Activated CD4-positive, alpha-beta T cell treated with anti-CD3 and anti-CD28 coated beads, Interleukin-2, amount 50 U/mL, for 16 hours (primary cell): ENCODE data around the gene SNX21.
"Not testable (repeated sequence)": the region's sequence is repeated elsewhere in the genome, so short reads cannot be mapped to it uniquely, and the experiment has no call there.

Experiments
- DNase-seq: peaks from one replicate; pipeline ENCODE4 v3.0.0-alpha.2; 2020

SNX21 gene

DNA sequence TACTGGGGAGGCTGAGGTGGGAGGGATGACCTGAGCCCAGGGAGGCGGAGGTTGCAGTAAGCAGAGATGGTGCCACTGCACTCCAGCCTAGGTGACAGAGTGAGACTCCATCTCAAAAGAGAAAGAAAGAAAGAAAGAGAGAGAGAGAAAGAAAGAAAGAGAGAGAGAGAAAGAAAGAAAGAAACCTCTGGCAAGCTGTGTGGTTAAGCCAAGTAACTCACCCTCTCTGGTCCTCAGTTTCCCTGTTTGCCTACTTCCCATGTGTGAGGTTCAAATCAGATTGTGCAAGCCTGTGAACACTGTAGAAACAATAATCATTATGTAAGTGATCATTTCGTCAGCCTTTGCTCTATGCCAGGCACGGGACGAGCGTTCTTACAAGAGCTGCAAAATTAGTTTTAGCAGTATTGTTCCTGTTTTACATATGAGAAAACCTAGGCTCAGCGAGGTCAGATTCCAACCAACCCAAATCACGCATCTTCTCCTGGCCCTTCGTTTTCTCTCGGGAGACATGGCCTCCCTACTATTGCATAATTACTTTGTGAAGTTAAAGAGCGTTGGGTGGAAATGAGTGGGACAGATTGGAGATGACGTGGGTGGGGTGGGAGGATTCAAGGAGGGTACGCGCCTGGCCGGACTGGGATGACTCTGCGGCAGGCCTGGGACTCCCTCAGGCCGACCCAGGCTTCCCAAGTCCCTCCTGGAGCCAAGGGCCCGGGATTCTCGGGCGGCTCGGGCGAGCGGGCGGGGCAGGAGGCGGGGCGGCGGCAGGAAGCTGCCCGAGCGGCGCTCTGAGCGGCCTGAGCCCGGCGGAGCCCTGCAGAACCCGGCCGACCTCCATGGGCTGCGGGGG, at the start of gene SNX21:
Gene SNX21, plus strand, starts transcription at position 770 of the 853 bp plus-strand sequence. CDS start 121 bp downstream, outside the sequence.
- DNase-seq = peak; percentile 55

GRCh38 chr20:45788351-45788750, 45.2 kb upstream of the SNX21 start:
- no peak for DNase-seq

DNA sequence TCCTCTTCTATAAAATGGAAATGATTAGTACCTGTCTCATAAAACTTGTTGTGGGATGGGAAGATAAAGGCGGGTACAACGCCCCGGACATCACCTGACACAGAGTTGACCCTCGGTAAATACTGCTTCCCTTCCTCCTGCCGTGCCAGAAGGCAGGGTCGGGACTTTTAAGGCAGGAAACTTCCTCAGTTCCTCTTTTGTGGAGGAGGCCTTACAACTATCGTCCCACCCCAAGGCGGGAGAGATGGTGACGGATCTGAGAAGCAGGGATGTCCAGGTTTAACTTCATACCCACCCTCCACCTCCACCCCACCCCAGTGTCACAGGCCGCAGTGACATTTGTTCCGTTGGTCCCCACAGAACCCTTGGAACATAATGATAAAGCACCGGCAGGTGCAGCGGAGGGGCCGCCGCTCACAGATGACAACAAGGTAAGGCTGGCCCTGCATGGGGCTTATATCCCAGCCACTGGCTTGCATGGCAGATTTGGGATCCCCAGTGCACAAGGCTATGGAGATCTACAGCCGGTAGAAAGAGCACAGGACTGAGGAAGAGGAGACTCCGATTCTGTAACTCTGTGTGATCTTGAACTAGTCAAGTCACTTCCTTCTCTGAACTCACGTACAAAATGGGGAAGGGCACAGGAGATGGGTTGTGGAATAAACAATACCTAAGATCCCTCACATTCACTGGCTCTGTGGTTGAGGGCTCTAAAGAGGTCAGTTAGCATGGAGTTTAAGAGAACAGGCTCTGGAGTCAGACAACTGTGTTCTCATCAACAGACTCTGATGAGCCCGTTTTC, 41.1 kb upstream of the SNX21 start:
- no peak for DNase-seq

- DNase-seq = peak; percentile 33
These were observed 37.1 kb upstream of the SNX21 start for GRCh38 chr20:45796337-45797065.

DNA sequence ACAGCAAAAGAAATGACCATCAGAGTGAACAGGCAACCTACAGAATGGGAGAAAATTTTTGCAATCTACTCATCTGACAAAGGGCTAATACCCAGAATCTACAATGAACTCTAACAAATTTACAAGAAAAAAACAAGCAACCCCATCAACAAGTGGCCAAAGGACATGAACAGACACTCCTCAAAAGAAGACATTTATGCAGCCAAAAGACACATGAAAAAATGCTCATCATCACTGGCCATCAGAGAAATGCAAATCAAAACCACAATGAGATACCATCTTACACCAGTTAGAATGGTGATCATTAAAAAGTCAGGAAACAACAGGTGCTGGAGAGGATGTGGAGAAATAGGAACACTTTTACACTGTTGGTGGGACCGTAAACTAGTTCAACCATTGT, 36.1 kb upstream of the SNX21 start:
- DNase-seq = not testable (repeated sequence)

GRCh38 chr20:45797955-45798354, 35.6 kb upstream of the SNX21 start:
- not testable (repeated sequence) for DNase-seq

DNA sequence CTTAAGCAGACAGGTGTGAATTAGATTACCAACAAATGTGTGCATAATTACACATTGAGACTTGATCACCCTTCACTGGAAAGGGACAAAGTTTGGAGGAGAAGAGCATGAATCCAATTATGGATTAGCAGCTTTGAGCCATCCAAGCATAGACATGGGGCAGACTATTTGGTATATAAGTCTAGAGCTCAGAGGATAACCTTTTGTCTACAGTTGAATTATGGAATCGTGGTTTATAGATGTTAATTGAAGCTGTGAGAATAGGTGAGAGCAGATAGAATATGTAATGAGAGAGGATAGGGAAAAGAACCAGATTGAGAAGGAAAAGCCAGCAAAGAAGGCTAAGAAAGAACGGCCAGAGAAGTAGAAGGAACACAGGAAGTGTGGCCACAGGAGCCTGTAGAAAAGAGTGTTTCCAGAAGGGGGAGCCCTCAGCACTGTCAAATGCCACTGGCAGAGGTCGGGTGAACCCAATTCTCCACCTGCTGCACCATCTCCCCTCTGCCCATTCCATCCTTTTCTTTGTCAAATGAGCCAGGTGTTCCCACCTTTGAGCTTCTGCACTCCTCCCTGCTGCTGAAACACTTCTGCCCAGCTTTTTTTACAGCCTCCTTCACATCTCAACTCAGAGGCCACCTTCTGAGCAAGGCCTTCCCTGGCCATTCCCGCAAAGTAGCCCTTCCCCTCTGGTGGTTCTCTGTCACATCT, 34.5 kb upstream of the SNX21 start:
- peak; percentile 73 for DNase-seq

DNA sequence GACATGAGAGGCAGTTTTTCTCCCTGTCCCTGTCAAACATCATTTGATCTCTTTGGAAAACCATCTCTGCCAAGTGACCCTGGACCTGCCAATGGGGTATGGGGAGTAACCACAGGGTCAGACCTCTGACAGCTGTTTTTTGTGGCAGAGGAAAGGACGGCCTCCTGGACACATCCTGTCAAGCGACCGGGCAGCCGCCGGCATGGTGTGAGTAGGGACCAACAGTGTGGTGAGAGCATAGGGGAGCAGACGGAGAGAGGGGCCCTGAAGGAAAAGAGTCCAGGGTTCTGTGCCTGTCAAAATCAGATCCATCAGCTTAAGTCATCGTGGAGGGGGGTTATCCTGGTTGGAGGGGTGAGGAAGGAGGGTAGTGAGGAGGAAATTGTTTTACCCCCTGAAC, 31.7 kb upstream of the SNX21 start:
- no peak for DNase-seq

DNA sequence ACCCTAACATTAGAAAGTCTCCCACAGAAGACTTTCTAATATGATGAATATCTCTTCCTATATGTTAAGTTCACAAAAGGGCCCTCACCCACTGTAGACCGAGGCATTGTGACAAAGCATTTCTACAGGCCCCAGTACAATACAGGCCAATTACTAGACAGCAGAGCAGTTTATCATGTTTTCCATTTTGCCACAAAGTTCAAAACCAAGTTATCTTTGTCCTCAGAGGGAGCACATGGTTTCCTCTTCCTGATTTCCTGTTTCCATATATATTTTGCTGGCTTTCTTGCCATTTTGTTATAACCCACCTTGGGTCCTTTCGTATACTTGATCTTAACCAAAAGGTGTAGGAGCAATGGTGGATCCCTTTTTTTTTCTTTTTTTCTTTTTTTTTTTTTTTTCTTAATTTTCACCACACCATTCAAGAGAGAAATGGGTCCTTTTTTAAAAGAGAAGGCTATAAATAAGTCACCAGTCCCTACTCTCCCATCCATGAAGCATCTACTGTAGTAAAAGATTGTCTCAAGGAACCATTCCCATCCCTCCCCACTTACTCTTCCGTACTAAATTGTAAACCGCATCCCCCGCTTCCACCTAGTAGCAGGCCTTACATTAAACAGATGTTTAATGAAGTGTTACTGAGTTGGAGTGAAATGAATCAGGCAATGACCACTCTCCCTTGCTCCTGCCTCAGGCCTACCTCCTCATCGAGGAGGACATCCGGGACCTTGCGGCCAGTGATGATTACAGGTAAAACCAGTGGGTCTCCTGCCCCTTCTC, 23.2 kb upstream of the SNX21 start:
- DNase-seq = no peak

DNA sequence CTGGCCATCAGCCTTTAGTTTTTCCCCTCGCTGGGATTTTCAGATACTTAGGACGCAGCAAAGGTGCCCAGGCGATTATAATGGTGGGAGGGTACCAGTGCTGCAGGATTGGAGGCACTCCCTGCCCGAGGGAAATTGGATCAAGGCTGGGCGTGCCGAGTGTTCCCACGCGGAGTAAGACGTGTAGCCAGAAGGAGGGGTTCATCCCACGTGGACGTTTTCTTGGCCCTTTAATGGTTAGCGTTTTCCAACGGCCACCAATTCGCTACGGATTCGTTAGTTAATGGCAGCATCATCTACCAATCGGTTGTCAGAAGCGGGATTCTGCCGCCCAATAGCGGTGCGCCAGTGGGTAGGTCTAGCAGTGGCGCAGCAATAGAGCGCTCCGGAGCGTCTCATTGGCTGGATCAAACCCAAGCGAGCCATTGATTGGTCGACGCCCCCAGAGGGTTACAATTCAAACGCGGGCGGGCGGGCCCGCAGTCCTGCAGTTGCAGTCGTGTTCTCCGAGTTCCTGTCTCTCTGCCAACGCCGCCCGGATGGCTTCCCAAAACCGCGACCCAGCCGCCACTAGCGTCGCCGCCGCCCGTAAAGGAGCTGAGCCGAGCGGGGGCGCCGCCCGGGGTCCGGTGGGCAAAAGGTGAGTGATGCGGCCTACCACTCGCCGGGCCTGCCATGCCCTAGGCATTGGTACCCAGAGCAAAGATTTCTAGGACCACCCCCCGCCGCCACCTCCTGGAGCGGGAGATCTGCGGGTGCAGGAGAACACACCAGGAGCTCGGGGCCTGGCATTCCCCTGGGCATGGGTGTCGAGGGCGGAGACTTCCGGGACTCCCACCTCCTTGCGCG, 21.2 kb upstream of the SNX21 start, which contains the start of gene UBE2C:
Gene UBE2C, plus strand, starts transcription at position 488 of the 849 bp plus-strand sequence. Its CDS starts 52 bp downstream, at position 540.
- DNase-seq = peak; percentile 98

DNA sequence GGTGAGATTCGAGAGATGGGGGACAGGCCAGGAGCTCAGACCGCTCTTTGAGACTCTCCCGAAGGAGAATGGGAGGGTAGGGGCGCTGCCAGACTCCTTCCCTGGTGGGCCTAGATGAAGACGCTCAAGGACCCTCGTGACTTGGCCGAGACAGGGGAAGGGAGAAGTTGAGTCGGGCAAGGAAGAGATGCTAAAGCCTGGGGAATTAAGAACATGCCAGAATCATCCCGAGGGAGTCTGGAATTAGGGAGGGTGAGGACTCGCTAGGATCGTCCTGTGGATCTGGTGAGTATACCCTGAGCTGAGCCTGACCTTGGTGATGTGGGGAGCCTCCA, 20.6 kb upstream of the SNX21 start:
- no peak for DNase-seq

DNA sequence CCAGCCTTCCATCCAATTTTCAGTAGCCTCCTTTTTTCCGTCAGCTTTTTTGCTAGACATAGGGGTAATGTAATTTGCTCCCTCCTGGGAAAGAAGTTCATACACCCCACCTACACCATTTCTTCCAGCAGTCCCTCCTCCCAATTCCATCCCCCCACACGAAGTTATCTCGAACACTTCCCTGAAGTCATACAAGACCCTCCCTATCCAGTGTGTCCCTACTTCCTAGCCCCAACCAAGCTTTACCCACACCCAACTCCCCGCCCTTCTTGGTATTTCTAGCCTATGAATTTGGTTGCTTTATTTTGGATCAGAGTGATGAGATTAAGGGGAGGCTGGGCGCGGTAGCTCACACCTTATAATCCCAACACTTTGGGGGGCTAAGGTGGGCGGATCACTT, 20.1 kb upstream of the SNX21 start:
- no peak for DNase-seq

- DNase-seq = no peak
These were observed 19.3 kb upstream of the SNX21 start for GRCh38 chr20:45814314-45814713.

DNA sequence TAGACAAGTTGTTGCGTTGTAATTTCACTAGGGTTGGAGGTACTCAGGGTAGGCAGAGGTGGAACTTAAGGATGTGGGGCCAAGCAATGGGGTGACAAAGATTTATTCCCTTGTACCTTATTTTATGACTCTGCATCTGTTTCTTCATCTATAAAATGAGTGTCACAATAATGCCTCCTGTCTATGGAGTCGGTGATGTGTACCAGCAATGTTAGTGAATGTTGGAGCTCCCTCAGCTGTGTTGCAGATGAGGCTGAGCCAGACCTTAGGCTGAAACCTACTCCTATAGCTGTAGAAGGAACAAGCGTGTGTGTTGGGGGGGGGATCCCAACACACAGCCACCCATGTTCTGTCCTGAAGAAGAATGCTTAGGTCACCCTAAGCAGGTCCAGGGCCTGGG, 16.6 kb upstream of the SNX21 start:
- no peak for DNase-seq

DNA sequence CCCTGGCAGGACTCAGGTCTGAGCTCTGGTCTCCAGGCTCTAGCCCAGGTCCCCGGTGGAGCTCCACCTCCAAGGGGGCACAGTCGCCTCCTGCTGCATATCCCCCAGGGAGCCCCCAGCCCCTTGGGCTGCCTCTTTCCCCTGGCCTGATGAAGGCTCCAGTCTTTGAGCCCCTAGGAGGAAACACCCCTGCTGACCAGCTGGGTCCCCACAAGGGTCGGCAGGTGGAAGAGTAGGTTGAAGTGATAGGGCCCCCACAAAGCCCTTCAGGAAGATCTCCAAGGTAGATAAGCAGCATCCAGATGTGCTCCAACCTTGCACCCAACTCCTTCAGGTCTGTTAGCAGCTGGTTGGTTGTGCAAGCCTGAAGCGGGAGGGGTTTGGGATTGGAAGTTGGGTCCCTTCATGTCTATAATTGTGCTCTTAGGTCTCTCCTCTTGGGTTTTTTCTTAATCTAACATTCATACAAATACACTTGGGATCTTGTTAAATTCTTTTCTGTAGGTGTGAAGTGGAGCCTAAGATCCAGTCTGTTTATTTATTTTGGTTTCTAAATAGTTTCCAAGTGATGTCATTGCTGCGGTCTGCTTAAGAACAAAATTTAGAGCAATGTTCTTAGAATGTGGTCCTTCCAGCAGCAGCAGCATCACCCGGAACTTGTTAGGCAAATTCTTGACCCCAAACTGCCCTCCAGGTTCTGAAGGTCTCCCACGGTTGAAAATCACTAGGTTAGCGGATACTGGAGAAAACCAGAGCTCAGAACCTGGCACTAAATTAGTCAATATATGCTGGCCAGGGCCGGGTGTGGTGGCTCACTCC, 16.0 kb upstream of the SNX21 start:
- no peak for DNase-seq

GRCh38 chr20:45818239-45818638, 15.4 kb upstream of the SNX21 start:
- DNase-seq = no peak

DNA sequence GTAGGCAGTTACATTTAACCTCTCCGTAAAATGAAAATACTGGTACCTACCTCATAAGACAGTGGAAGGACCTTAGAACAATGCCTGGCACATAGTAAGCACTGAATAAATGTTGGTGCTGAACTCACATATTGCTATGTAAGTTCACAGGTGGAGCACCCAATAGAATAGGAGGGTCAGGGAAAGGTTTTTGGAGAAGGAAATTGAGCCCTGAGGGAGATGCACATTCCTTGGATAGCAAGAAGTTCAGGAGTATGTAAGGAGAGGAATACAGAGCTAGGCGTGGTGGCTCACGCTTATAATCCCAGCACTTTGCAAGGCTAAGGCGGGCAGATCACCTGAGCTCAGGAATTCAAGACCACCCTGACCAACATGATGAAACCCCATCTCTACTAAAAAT, 14.1 kb upstream of the SNX21 start:
- no peak for DNase-seq

DNA sequence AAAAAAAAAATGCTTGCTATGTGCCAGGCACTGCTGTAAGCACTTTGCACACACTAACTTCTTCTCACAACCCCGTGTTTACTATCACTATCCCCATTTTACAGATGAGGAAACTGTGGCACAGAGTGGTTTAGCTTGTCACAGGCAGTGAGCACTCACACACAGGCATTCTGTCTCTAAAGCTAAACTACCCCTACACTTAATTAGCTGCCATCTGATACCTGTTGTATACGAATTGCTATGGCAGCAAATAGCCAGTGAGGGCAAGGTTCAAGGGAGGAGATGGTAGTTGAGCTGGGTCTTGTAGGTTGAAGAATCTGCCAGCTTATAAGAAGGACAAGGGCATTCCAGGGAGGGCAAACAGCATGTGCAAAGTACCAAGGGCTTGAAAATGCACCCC, 11.7 kb upstream of the SNX21 start:
- no peak for DNase-seq

DNA sequence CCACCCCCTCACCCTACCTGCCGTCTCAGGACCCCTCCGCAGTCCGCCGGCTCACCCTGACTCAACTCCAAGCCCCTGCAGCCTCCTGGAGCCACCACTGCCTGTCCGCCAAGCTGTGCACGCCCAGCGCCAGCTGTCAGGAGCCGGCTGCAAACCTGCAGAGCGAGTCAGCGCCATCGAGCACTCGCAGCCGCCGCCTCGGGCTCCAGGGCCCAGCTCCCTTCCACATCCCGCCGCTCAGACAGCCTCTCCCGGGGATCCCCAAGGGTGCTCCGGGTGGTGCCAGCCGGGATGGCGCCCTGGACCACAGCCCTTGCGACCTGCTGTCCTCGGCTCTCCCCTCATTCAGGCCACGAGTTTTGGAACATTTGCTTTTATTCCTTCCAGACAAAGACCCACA, 10.7 kb upstream of the SNX21 start:
- no peak for DNase-seq
